HG03460 (cell line): ENCODE results near the gene DYSF.

Experiments
- ATAC-seq: cut with Tn5 transposase; IDR thresholded peaks from one replicate; pipeline ENCODE4 v1.9.1; 2021; ENCODE audit not compliant: unreplicated experiment

DYSF gene

DNA sequence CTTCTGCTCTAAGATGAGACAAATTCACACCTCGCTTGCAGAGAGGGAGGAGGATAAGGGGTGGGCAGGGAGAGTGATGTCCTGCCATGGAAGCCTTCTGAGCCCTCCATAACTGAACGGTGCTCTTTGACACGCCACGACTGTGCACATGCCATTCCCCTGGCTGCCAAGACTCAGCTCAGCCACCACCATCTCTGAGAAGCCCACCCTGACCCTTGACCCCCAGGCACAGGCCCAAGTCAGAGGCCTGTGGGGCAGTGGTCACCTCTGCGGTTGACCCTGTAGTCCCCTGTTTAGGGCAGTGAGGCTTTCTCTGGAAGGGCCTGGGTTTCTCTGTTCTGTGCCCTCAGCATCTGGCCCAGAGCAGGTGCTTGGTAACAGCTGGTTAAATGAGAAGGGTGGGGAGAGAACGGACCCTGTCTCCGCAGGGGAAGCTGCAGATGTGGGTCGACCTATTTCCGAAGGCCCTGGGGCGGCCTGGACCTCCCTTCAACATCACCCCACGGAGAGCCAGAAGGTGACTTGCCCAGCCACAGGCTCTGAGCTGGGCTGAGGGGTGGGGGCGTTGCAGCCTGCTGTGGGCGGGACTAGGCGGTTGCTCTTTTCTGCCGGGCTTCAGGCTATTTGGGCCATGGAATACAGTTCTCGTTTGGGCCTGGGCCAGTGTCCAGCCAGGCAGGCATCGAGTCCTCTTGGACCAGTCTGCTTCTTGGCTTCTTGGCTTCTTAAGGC lies 215.1 kb downstream of the DYSF start:
- no peak for ATAC-seq

- no peak for ATAC-seq
Observed at GRCh38 chr2:71669058-71669456, 215.7 kb downstream of the DYSF start.

DNA sequence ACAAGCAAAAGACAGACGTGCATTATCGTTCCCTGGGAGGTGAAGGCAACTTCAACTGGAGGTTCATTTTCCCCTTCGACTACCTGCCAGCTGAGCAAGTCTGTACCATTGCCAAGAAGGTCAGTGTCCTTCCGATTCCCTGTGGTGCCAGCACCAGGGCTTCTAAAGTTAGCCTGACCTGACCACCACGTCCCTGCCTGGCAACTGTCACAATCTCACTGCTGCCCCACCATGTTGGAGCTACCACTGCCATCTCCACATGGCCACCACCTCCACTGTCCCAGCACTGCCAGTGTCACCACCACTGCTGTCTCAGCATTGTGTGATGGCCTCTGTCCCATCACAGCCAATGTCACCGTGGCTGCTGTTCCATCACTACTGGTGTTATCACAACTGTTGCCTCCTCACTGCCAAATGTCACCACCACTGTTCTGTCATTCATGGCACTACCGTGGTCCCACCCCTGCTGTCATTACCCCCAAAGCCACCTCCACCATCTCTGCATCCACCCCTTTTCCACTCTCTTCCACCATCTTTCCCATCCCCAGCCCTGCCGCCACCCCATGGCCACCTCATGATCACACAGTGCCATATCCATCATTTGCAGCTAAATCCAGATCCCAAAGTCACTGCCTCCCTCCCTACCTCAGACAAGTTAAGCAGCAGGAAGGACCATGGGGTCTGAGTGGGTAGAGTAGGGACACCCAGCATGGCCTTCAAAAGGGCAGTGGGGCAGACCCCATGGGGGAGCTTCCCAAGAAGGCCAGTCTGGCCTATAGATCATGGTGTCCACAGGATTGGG lies 216.5 kb downstream of the DYSF start:
- ATAC-seq = no peak

DNA sequence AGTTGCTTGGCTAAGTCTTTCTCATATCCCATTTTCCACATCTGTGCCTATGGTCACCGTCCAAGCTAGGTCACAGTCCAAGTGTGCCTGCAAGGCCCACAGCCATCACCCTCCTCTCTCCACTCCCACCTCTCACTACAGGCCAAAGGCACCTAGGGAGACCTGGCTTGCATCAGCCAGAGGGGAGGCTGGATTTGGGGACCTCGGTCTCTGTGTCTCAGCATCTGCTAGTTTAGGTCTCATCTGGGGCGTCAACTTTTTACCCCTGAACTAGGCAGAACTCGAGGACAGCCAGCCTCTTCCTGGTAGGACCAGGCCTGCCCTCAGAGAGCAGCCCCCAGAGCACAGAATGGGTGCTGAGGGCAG lies 217.1 kb downstream of the DYSF start:
- ATAC-seq = no peak

- ATAC-seq = no peak
Observed at GRCh38 chr2:71671203-71671854, 218.0 kb downstream of the DYSF start.

GRCh38 chr2:71671895-71672825 lies 218.8 kb downstream of the DYSF start:
- ATAC-seq = no peak

GRCh38 chr2:71672826-71673795 lies 219.8 kb downstream of the DYSF start:
- ATAC-seq = no peak

GRCh38 chr2:71674158-71674851 lies 220.9 kb downstream of the DYSF start:
- ATAC-seq = no peak

DNA sequence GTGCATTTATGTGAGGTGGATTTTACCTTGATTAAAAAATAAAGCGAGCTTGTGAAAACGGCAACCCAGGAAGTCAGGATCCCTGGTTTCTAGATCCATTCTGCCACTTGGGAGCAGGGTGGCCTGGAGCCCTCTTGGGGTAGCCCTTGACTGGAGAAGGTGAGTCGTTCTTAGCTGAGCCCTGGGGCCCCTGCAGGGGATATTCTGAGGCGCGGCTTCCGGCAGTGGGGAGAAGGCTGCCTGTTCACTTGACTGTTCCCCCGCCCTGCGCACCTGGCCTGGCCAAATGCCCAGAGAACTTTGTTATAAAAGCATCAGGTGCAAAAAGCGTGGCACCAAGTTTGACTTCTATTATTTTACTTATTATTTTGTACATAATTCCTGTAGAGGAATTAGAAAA lies 221.9 kb downstream of the DYSF start:
- no peak for ATAC-seq

GRCh38 chr2:71678874-71679273 lies 225.5 kb downstream of the DYSF start:
- no peak for ATAC-seq

- no peak for ATAC-seq
Observed at GRCh38 chr2:71679491-71679890, 226.1 kb downstream of the DYSF start.

GRCh38 chr2:71680925-71681324 lies 227.6 kb downstream of the DYSF start:
- ATAC-seq = no peak

- ATAC-seq = no peak
Observed at GRCh38 chr2:71681626-71682025, 228.3 kb downstream of the DYSF start.

- no peak for ATAC-seq
Observed at GRCh38 chr2:71682341-71682740, 229.0 kb downstream of the DYSF start.

DNA sequence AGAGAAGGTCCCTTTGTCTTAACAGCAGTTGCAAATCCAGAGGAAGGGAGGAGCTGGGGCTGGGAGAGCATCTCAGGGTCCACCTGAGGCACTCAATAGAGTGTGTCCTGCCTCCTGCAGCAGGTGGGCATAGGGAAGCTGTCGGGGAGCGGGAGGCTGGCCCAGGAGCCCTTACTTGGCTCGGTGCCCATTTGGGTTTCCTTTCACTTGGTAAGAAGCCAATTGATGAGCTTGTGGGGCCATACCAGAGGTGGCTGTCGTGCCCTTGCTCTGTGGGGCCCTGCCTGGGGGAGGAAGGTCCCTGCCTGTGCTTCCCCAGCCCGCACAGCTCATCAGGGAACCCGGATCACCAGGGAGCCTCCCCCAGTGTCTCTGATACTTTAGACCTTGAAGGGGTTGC lies 229.7 kb downstream of the DYSF start:
- ATAC-seq = no peak

DNA sequence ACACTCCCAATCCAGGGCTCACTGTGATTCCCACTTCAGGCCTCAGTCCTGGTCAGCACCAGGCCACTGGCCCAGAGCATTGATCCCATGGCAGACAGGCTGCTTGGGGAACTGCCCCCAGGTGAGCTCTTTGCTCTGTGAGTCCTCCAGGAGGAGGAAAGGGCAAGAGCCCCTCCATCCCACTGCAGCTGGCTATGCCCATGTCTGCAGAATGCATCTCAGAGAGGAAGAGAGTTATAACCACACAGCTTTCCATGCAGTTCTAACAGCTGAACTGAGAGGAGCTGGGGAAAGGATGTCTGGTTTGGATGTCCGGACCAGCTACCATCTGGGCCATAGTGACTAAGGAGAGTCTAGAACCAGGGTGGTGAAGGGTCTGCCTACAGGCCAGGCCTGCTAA lies 230.3 kb downstream of the DYSF start:
- ATAC-seq = no peak

DNA sequence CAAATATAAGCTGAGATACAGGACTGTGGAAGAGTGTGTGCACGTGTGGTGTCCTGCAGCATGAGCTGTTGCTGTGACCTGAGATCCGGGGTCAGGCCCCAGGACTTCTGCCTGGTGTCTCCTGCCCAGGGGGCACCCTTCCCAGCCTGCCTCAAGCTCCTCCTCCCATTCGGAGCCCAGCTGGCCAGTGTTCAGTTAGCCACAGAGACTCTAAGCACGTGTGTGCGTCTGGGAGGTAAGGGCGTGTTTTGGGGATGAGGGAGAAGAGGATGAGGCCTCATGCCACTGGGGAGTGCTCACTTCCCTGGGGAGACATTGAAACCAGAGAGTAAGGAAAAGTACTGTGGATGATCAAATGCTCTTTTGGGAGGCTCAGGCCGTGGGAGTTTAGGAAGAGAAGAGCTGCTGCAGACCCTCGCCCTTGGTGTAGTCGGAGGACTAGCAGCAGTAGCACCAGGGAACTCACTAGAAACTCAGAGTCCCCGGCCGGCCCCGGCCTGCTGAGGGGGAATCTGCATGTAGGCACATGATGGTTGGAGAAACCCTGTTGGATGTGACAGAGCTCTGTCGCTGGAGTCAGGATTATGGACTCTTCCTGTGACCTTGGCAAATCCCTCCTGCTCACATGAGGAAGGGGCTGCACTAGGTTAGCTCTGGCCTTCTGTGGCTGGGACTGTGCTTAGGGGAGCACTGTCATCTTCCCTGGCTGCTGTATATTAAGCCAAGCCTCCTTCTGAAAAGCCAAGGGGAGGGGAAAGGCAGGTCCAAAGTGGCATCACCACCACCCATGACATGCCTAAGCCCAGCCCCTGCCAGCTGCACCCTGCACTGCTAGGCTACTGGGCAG lies 231.1 kb downstream of the DYSF start:
- no peak for ATAC-seq
